Psoas muscle (tissue), 8 donors: ENCODE measurements around the gene RAB3A. TPM values are rescaled to one million over a fixed set of nuclear protein-coding genes. Genes with fewer than 3 reads are reported as not detected.
A peak's percentile ranks its signal among the peaks of the same experiment; 100 is the strongest.

Experiments
- ATAC-seq, 4 donors: fragments of 200-7000 bp; cut with Tn5 transposase; one replicate each; pipeline ENCODE4 v1.9.1; 2020; ENCODE audit warnings: moderate library complexity in 3 of 4, mild to moderate bottlenecking in 2 of 4
- DNase-seq, 2 donors: peaks; one replicate each; pipeline ENCODE4 v3.0.0-alpha.2; 2020
- H3K27ac ChIP-seq: fragments of 200-600 bp; one replicate; pipeline ENCODE4 v1.8.0; 2022
- H3K27me3 ChIP-seq, 3 donors: fragments of 200-600 bp in 1 of 3; one replicate each; pipeline versions ENCODE4 v1.6.1 to v1.8.0; 2013 to 2022; ENCODE audit warnings: low read length in 2 of 3, mild to moderate bottlenecking in 2 of 3, moderate library complexity in 1 of 3; ENCODE audit not compliant: insufficient read depth in 3 of 3
- H3K36me3 ChIP-seq, 2 donors: fragments of 200-600 bp in 1 of 2; one replicate each; pipeline versions ENCODE4 v1.6.1 to v1.8.0; 2013 to 2022; ENCODE audit warnings: low read depth in 1 of 2, mild to moderate bottlenecking in 1 of 2, moderate library complexity in 1 of 2; ENCODE audit not compliant: insufficient read depth in 1 of 2
- H3K4me1 ChIP-seq: fragments of 200-600 bp; one replicate; pipeline ENCODE4 v1.8.0; 2022
- H3K4me3 ChIP-seq: fragments of 200-600 bp; one replicate; pipeline ENCODE4 v1.8.0; 2022; ENCODE audit warnings: mild to moderate bottlenecking
- H3K9me3 ChIP-seq: fragments of 200-600 bp; one replicate; pipeline ENCODE4 v1.8.0; 2022
- WGBS, 3 donors: extraction: QIAGEN DNeasy Blood & Tissue Kit; methylation state at CpG; one replicate each; pipeline versions ENCODE4 v1.1.6 to v1.1.7; 2013; 5-methylcytosine and 5-hydroxymethylcytosine counted together
- intact Hi-C, 2 donors: fragments of 100-400 bp; cut with DNase I; formaldehyde crosslinking; loops; one replicate each; pipeline versions ENCODE4 v1.11.0 to v1.14.2; 2022
- polyA plus RNA-seq, 3 donors: library from polyadenylated mRNA; stranded (reverse); fragments of 200-250 nt; gene quantifications; one replicate each; pipeline ENCODE4 v1.2.3, GENCODE V29; 2013
- total RNA-seq, 4 donors: library from RNA; stranded (reverse); fragmentation: NEBNext Ultra II Directional in 2 of 4; extraction: Animal tissue kit (Norgen Biotek cat#: 25700) in 2 of 4; gene quantifications; one replicate each; pipeline versions ENCODE4 v1.2.1 to v1.2.4, GENCODE V29; 2021 to 2023
- TF ChIP-seq, protein P1 (sequence below): fragments of 200-600 bp; IDR thresholded peaks from one replicate; pipeline ENCODE4 v1.8.0; 2022; ENCODE audit warnings: antibody characterized with exemption
- donor health status: healthy with polysubstance abuse.
- donor health status: DM: no; HTN: no; CAD: no; lungs with moderate emphysema.
- donor health status: Bipolar disorder and iron deficiency.
- donor health status: healthy.
- donor health status: DM: yes; HTN: yes; CAD: no.
- donor health status: DM: no; HTN: no; CAD: no.
- donor health status: DM: no; HTN: no; CAD: no.
- donor health status: DM: yes; HTN: yes; CAD: no.

RAB3A gene
- total and polyA plus RNA-seq, 7 donors, result 0.44 to 3.6 (median 0.86) TPM

DNA sequence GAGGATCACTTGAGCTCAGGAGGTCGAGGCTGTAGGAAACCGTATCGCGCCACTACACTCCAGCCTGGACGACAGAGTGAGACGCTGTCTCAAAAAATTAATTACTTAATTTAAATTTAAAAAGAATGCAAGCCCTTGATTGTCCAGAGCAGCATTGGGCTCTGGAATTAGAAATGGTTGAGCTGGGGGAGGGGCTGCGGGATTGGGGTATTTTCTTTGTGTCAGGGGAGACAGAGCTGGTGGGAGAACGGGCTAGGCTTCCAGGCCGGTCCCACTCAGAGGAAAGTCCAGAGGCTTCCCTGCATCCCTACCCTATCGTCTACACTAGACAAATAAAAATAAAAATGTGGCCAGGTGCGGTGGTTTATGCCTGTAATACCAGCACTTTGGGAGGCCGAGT, 2.2 kb upstream of the RAB3A start:
- H3K9me3 ChIP-seq, result no peaks in the 10 kb centered on the region
- WGBS, 3 donors, result 80 to 87% (median 87%) methylated on average over 12 of the region's 12 CpGs
- DNase-seq (no peak), ATAC-seq (no peak)
- peaks cover 22% of the 10 kb centered on the region for H3K4me1 ChIP-seq
- TF ChIP-seq, protein P1, sequence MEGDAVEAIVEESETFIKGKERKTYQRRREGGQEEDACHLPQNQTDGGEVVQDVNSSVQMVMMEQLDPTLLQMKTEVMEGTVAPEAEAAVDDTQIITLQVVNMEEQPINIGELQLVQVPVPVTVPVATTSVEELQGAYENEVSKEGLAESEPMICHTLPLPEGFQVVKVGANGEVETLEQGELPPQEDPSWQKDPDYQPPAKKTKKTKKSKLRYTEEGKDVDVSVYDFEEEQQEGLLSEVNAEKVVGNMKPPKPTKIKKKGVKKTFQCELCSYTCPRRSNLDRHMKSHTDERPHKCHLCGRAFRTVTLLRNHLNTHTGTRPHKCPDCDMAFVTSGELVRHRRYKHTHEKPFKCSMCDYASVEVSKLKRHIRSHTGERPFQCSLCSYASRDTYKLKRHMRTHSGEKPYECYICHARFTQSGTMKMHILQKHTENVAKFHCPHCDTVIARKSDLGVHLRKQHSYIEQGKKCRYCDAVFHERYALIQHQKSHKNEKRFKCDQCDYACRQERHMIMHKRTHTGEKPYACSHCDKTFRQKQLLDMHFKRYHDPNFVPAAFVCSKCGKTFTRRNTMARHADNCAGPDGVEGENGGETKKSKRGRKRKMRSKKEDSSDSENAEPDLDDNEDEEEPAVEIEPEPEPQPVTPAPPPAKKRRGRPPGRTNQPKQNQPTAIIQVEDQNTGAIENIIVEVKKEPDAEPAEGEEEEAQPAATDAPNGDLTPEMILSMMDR, result no peak
- intact Hi-C loops, result loop anchor here (5.0 kb wide), 2 partner anchors 126 to 206 kb away; no protein-coding TSS in a partner anchor
- peak overlapping the region; percentile 98 for H3K27ac ChIP-seq
- H3K27me3 ChIP-seq, result no peaks in the 10 kb centered on the region
- H3K4me3 ChIP-seq, result no peak overlapping the region
- no peaks in the 10 kb centered on the region for H3K36me3 ChIP-seq

DNA sequence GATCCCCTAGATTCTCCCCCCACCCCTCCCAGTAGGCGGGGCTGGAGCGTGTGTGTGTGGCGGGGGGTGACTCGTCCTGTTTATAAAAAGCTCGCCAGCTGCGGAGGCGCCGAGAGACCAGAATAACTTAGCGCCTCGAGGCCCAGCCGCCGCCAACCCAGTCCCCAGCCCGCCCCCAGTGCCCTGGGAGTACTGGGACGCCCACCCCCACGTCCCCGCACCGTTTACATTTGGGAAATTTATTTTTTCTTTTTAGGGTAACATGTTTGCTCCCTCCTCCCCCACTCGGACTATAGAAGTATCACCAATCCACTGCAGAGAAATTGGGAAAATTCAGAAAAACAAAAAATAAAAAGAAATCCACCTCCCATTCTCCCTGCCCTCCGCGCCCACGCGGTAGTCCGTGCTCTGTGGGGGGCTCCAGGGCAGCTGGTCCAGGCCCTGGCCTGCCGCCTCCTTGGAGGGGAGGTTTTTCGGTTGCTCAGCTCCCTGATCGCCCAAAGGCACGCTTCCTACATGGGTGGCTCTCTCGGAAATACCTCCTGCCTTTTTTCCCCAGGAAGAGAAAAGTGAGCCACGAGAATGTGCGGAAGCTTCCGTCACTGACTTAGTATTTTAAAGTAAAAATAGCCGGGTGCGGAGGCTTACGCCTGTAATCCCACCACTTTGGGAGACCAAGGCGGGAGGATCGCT, 1.5 kb upstream of the RAB3A start:
- Histone ChIP-seq H3K4me1 (peaks cover 22% of the 10 kb centered on the region), H3K4me3 (peak overlapping the region; percentile 77), H3K27me3 (no peaks in the 10 kb centered on the region), H3K36me3 (no peaks in the 10 kb centered on the region), H3K9me3 (no peaks in the 10 kb centered on the region), H3K27ac (peak overlapping the region; percentile 98)
- TF ChIP-seq, protein P1, result no peak
- DNase-seq (peak; percentile 85 to 94), ATAC-seq (peak; percentile 52 to 80 (median 70))
- WGBS, 3 donors, result 17% methylated on average over 36 of the region's 36 CpGs
- intact Hi-C loops, result loop anchor here (2.0 to 5.0 kb wide), 3 partner anchors 117 to 207 kb away; partner anchors contain the start of gene LSM4 (in 1 of the 2)

DNA sequence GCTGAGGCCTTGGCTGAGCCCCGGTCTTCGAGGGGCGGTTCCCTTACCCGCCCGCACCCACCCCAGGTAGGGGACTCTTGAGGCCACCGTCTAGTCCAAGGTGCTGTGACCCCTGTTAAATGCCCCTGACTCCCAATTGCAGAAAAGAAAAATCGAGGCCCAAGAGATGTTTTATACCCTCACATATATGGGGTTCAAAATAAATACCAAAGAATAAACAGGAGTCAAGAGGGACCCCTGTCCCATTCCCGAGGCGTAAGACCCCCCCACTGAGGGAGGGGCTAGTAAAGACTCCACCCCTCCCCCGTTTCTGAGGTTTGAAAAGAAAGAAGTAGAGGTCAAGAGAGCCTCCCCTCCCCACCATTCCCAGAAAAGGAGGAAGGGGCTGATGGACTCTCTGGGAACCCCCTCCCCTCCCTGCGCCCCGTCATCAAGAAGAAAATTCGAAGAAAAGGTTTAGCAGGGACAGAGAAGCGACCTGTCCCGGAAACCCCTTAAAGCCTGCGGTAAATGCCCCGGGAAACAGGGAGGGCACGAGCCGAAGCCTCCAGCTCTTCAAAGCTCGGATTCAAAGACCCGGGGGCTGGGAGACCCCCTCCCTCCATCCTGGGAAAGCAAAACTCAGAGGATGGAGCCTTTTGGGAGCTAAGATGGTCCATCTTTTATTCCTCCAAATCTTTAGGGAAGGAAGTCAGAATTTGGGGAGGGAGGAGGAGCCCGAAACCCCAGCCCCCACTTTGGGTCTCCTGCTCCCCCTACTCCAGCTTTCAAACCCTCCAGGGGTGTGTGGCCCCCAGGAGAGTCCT, 755 bp upstream of the RAB3A start:
- DNase-seq, result peak; percentile 31 to 70

DNA sequence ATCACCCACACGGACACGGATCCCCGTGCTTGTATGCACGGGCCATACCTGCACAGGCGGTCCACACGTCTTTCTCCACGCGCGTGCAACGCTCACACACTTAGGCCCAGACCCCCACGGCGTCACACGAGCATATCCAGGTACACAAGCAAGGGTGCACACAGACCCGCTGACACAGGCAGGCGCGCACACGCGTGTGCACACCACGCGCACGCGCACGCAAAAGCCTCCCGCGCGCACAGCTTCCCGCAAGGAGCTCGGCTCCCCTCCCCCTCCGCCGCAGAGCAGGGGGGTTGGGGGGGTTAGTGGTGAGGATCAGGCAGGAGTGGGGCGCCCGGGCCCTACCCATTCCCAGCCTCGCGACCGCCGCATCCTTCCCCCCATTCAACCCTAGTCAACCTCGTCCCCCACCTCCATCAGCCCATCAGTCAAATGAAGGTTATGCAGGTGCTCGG, 407 bp downstream of the RAB3A start:
- Histone ChIP-seq H3K4me1 (peaks cover 18% of the 10 kb centered on the region), H3K36me3 (peaks cover 0 to 16% of the 10 kb centered on the region in 2 donors), H3K4me3 (peak overlapping the region; percentile 67), H3K9me3 (no peaks in the 10 kb centered on the region), H3K27me3 (no peaks in the 10 kb centered on the region), H3K27ac (peak overlapping the region; percentile 30)
- DNase-seq, result peak; percentile 53 to 79
- peak in 2 of 4 donors; percentile 0 to 1 for ATAC-seq
- TF ChIP-seq, protein P1, result no peak
- intact Hi-C loops, result no loop called here
- WGBS, 3 donors, result 1% methylated on average over 26 to 38 of the region's 38 CpGs

More for the DNA sequence above, 755 bp upstream of the RAB3A start:
- peak overlapping the region; percentile 98 for H3K27ac ChIP-seq
- H3K4me3 ChIP-seq, result peak overlapping the region; percentile 77
- H3K36me3 ChIP-seq, result peaks cover 0 to 6% of the 10 kb centered on the region in 2 donors
- intact Hi-C loops, result loop anchor here (2.0 to 5.0 kb wide), 3 partner anchors 118 to 208 kb away; partner anchors contain the start of gene LSM4 (in 1 of the 2)
- H3K27me3 ChIP-seq, result no peaks in the 10 kb centered on the region
- ATAC-seq, result peak; percentile 15 to 50 (median 32)
- TF ChIP-seq, protein P1, result no peak
- 0 to 1% (median 1%) methylated on average over 22 of the region's 22 CpGs for WGBS, 3 donors
- H3K4me1 ChIP-seq, result peaks cover 22% of the 10 kb centered on the region
- no peaks in the 10 kb centered on the region for H3K9me3 ChIP-seq
